ENCODE data around the gene YAP1.
"Not testable (repeated sequence)": the region's sequence is repeated elsewhere in the genome, so short reads cannot be mapped to it uniquely, and the experiment has no call there.

The YAP1 gene

DNA sequence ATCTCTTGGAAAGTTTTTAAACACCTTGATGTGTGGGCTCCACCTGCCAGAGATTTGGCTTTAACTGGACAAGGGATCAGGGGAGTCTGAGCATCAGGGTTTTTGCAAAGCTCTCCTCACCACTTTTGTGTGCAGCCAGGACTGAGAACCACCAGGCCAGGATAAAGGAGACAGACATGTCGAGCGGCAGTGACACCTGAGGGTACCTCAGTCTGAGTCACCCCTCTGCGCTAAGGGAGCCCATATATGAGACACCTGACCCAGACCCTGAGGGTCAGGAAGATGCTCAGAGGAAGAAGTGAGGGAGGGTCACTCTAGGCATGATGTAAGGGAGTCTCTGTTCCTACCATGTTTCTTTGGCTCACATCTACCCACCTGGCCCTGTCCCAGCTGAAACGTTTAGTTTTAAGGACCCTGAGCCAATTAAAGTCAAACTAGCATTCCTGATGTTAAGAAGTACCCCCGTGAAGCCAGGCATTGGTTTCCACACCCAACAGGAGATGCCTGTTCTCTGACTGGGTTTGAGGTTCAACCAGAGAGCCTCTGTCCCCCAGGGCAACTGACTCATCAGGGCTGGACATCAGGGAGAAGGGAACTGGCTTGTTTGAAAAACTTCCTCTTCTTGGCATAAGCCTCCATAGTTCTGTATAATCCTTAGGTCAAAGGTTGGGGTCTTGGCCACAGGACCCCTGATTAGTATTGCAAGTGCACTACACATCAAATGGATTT, 134.6 kb downstream of the YAP1 start:
- no peak for DNase-seq

DNA sequence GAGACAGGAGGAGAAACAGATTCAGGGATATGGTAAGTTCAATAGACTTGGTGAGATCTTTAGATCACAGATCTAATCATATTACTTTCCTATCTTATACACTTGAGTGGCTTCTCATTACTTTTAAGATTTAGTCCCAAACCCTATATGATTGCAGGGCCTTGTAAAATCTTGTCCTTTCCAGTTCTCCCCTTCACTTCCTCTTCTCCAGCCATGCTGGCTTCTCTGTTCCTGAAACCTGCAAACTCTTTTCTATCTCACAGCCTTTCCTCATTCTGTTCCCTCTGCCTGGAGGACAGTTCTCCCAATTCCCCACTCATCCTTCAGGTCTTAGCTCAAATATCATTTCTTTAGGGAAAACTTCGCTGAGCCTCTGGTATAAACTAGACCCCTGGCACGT, 141.2 kb downstream of the YAP1 start:
- DNase-seq = no peak

DNA sequence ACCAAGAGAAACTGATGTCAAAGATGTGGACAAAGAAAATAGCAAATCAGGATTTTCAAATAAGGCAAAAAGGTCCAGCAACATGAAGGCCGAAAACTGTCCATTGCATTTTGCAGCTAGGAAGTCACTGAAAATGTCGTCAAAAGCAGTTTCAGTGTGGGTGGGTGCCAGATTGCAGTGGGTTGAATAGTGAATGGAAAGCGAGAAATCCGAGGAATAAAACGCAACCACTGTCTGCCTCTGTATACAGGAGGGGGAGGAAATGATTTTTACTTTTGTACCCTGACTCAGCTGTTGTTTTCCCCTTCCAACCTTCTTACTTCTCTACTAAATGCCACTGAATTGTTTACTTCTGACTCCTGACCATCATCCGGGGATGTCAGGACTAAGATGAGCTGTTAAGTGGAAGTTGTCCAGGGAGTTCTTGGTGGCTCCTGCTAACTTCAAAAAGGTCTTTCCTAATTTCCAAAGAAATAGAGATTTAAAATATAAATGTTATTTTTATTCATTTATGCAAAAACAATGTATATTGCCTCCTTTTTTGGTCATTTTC, 142.2 kb downstream of the YAP1 start:
- DNase-seq = no peak

DNA sequence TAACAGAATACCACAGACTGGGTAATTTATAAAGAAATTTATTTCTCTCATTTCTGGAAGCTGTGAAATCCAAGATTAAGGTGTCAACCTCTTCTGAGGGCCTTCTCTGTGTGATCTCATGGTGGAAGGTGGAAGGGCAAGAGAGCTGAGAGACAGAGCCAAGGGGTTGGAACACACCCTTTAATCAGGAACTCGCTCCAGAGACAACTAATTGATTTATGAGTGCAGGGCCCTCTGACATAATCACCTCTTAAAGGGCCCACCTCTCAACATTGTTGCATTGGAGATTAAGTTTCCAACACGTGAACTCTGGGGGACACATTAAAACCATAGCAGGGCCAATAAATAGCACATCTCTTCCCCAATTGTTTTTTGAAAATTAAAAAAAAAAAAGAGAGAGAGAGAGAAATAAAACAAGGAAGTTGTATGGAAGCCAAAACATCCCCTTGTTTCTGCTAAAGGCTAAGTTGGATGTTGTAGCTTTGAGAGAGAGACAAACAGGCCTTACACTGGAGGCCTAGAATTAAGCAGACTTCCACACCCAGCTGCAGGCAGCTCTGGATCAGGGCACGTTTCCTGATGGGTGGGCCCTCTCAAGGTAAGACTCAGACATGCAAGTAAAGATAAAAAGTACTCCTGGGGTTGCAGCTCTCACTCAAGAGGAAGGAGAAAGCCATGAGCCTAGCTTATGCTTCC, 142.9 kb downstream of the YAP1 start:
- no peak for DNase-seq

DNA sequence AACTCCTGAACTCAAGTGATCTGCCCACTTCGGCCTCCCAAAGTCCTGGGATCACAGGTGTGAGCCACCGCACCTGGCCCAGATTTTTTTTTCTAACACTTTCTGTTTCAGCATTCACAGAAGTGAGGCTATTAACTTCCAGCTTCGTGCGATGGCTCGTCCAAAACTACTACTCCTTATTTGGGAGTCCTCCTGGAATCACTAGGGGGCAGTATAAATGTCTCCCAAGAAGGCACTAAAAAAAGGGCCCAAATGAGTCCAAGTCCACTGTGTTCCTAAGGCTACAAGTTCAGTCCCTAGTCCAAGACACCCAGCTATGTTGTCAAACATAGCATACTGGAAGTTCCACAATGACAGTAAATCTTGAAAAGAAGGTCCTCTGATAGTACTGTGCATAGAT, 143.8 kb downstream of the YAP1 start:
- DNase-seq = no peak

DNA sequence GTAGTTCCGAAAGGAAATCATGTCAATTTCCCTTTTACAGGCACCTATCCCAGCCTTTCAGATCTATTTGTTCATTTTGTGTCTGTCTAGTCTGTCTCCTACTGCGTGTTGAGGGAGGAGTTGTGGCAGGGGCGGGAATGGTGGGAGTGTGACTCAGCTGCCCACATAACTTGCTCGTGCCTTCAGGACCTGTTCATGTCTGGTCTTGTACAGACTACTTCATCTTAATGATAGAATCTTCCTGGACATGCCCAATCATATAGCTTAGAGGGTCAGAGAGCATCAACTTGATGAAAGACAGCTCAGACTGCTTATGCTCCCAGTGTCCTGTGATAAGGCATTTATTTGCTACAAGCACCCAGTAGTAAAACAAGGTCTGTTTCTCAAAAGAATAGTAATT, 146.0 kb downstream of the YAP1 start:
- no peak for DNase-seq

DNA sequence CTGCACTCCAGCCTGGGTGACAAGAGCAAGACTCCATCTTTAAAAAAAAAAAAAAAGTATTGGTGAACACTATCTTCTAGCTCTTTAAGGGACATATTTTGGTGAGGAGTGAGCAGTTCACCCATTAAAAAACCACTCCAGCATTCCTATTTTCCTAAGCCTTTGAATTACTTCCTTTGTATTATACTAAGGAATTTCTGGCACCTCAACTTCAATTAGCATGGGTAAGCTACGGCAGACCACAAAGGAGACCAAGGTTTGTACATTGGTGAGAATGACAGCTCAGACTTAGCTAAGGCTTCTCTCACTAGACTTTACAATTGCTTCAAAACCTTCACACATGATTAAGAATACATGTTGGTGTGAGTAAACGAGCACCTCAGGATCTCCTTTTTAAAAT, 150.0 kb downstream of the YAP1 start:
- DNase-seq = no peak

DNA sequence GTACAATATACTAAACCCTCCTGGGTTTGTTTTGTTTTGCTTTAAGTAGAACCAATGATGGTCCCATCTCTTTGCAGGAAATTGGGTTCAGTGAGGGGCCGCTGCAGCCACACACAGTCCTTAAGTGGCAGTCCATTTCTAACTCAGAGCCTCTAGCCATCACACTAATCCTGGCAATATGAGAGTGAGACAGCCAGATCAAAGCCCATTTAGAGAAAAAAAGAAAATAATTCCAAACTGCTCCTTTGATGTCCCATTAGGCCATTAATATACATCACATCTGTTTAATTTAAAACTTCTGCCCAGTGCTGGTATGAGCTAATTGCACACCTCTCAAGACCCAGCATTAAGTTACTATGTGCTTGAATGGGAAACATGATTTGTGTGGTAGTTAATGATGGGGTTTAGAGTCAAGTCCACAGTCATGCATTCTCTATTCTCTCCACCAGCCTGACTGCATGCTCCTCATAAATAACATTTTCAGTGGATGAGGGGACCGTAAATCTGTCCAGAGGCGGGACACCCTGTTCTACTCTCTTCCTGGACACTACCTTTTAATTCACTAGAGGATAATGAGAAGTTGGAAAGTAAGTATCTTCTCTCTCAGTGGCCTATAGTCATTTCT, 153.2 kb downstream of the YAP1 start:
- DNase-seq = no peak

DNA sequence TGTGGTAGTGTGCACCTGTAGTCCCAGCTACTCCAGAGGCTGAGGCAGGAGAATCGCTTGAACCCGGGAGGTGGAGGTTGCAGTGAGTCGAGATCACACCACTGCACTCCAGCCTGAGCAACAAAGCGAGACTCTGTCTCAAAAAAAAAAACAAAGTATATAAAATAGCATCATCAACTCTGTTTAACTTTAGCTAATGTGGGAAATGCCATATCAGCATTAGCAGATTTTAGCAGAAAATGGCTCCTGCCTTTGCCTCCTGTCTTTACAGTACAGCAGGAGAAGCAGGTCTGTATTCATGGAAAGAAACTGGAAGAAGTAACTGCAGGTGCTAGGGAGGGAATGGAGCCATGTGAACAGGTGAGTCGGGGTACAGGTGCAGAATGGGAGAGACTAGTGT, 154.5 kb downstream of the YAP1 start:
- DNase-seq = not testable (repeated sequence)

DNA sequence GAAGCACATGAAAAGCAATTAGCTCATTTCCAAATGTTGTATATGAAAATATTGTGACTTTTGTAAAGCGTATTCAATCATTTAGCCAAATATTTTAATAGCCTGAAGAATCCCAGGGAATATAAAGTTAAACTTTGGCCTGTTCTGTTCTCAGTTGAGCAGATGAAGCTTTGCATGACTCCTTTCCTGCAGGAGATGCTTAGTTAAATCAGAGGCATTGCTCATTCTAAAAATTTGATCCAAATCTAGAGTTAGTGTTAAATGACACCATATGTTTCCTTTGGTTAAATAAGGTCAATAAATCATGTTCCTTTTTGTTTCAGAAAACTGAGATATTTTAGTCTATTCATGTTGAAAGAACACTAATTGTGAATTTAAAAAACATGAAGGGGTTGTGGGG, 155.9 kb downstream of the YAP1 start:
- no peak for DNase-seq

DNA sequence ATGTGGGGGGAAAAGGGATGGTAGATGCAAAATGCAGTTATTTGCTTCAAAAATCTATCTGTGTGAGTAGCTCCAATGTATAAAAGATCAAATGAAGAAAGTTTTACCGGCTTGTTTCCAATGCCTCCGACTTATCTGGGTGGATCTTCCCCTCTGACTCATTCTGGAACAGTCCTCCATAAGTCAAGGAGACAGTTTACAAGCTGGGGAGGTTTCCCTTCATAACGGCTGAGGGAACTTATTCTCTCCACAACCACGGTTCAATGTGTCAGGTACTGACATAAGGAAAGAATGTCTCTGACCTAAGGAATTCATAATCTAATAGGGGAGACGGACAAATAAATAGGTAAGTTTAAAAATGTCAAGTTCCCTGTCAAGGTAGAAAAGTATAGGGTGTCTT, 157.4 kb downstream of the YAP1 start:
- DNase-seq = no peak

DNA sequence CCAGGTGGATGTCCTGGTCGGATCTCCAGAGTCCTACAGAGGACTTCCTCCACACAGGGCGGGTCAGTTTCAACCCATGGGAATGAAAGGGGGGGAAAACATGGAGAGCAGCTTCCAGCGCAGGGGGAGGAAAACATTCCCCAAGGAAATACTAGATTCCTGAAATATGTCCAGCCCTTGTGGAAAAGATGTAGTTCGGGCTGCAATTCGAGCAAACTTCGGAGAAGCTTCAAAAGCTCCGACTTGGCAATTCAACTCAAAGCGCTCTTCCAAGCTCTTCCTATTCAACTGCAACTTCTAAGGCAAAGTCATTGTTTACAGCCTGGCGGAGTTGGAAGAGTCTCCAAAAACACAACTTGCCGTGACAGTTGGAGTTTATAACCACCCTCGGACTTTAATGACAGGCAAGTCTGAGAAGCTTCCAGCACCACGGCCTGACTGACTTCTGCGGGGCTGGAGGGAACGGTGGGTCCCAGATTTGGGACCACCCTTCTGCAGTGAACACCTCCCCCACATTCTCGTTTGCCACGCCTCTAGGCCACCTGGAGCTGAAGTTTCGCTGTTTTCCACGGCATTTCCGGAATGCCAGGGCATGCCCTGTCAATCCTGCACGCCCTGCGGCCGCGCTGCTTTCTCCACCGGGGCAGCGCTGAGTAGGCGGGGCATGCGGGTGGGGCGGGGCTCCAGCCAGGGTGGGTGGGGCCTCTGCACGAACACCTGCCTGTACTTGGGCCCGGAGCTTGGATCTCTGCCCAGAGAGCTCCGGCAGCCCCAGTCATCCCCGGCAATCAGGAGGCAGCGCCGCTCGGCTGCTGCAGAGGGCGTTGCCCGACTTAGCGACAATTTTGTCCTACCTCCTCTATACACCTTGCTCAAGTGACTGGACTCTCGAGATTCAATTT, 158.1 kb downstream of the YAP1 start:
- peak; percentile 81 for DNase-seq

DNA sequence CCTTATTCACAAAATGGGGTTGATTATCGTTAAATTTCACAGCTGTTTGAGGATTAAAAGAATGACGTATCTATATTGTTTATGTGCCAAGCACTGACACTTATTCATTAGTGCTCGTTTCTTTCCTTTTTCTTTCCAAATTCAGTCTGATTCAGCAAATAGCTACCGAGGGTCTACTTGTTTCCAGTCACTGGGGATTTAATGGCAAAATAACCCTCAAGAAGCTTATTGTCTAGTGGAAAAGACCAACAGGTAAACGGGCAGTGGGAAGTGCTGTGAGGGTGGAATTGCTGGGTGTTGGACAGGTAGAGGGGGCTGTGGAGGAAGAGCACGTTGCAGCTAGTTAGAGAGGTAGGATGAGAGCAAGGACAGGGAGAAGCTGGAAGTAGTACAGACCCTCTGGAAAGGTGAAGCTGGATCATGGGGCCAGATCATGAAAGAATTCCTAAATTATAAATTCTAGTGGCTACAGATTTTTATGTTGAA, 158.8 kb downstream of the YAP1 start:
- no peak for DNase-seq

DNA sequence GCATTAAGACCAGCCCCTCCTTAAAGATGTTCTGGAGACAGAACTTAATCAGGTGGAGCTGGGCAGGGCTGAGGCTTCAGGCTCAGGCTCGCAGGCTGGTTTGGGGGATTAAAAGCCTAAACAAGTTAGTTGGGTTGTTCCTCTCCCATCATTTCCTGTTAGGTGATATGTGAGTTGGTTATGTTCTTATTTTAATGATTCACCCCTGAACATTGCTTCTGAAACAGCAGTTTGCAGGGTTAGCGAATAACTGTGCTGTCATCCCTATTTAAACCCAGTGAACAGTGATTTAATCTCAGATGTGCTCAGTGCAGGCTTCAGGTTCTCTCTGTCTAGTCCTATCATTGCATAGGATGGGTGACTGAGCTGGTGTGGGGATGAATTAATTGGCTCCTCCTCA, 159.7 kb downstream of the YAP1 start:
- DNase-seq = no peak

DNA sequence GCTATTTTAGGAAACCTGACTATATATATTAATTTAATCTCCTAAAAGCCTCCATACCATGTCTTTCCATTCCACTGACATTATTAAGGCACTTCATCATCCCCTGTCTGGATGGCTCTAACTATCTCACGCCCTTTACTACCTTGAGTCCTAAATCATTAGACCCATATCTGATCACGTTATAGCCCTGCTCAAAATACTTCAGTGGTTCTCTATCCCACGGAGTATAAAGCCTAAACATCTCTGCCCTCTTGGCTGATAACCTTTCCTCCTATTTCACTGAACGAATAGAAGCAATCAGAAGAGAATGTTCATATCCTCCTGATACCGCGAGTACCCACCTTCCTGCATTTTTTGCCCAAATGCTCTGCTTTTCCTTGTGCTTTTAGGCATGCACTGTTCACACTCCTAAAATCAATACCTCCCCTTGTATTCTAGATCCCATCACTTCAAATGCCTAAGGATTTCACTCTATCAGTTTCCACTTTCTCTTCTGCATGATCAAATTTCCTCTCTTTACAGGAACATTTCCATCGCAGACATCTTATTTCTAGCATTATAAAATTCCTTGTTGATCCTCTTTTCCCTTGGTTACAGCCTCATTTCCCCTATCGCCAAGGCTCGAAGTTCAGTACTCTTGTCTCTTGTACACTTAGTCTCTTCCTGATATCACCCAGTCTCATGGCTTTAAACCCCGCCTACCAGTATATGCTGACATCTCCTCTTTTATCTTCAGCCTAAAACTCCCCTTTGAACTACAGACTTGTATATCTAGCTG, 162.0 kb downstream of the YAP1 start:
- no peak for DNase-seq

DNA sequence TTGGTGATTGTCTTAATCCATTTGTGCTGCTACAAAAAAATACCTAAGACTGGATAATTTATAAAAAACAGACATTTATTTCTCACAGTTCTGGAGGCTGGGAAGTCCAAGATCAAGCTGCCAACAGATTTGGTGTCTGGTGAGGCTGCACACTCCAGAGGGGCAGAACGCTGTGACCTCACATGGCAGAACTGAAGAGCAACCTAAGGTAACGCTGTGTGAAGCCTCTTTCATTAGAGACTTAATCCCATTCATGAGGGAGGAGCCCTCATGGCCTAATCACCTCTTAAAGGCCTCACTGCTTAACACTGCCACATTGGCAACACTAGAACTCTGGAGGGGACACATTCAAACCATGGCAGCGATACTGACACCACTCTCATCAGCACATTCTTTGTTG, 164.4 kb downstream of the YAP1 start:
- DNase-seq = no peak

DNA sequence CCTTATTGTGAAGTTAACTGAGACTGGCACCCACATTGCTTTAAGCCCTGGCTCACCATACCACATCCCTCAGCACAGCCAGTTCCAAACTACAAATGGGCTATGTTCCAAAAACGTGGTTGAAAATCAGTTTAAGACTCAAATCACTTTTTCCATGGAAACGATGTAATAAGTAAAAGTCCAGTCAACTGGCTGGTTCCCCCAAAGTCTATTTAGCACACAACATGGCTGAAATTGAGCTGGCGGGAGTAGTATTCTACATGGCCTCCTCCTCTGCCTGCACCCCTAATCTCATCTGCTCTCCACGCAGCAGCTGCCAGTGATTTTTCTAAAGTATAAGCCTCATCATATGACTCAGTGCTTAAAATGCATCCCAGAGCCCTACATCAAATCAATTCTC, 166.1 kb downstream of the YAP1 start:
- no peak for DNase-seq

DNA sequence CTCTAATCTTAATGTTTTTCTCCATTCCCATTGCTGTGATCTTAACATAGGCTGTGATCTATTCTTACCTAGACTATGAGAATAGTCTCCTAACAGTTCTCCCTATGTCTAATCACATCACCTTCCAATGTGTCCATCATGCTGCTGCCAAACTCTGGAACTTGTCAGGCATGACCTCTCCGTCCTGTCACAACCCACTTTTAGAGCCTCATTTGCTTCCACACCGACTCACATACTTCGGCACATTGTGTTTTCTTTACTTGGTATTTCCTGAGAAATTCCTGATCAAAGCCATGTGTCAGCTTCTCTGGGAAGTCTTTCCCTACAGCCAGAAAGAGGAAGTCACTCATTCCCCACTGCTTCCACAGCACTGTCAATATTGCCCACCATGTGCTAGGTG, 166.5 kb downstream of the YAP1 start:
- no peak for DNase-seq

DNA sequence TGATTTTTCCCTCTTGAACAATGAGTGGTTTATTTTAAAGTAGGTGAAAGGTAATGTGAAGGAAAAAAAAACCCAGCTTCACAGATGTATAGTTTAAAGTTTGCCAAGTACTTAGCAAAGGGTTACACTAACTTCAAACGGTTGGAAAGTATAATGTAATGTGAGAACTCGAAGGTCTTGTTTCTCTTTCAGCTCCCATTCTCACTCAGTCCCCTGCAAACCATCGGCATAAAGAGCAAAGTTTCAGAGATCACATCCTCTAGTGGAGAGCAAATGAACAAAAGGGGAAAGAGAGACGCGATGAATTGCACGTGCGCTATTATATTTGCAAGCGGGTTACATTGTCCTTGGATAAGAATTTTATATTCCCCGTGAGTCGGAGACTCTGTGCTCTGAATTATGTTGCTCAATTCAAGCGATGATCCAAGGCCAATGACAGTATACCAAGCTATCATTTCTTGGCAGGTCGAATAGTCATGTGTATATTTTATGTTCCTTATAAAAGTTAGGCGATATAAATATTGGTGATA, 169.5 kb downstream of the YAP1 start:
- DNase-seq = no peak

DNA sequence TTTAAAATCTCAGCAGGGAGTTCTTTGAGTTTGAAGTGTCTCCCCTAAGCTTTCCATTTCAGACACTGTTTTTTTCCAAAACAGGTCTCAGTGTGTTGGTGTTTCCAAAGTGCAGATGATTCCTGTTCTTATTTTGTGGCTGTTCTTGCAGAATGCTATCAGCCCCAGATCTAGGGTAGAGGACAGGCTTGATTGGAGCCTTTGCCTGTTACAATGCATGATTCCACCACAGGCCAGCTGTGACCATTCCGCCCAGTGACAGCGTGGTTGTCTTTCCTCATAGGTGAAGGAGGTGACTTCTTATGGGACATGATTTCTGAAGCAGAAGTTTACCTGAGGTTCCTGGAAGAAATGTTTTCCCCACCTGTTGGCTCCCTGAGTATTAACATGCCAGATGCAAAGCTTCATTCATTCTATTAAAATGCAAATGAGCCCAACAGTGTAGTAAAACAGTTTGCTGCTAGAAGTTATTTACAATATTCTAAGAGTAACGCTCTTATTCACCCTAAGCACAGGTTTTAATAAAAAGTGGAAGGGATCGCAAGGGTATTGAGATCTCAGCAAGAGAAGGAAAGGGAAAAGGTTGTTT, 170.1 kb downstream of the YAP1 start:
- no peak for DNase-seq

Measured in activated T-cell treated with anti-CD3 and anti-CD28 coated beads, Interleukin-2, amount 50 U/mL, for 1 hour (primary cell).